Measurements from ENCODE around the gene TCEA2. TPM values are rescaled to one million over a fixed set of nuclear protein-coding genes. Genes with fewer than 3 reads are reported as not detected.

The TCEA2 gene
- total and polyA plus RNA-seq, 2 of the 13 experiments (the other 11 are each of a cell fraction or from before 2014, with no cell fraction given): 28.1 to 33.7 TPM

DNA sequence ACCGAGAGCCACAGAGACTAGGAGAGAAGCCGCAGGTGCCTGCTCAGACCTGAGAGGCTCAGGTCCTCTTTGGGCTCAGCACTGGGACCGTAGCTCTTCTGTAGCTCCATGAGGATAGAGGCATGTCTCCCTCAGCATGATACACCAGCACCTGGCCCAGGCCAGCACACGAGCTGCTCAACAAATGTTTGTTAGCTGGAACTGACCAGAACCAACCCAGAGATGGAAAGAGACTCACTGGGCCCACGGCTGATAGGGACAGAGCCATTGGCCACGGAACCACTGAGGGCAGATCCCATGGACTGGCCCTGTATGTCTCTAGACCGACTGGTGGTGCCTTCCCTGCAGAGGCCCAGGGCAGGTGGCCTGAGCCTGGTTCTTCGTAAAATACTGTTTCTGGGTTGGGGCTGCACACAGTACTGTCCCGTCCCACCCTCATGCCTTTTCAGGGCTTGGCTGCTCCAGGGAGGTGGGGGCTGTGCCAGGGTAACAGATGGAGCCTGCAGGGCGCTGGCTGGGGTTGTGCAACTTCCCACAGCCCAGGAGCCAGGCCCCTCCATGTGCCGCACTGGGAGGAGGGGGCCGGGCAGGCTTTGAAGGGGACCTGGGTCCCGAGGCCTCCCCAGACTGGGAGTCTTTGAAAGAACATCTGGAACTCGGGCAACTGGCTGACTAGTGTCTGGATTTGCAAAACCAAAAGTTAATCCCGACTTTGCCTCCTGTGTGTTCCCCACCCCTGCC, 21.8 kb upstream of the TCEA2 start (continued):
- no peak for TF ChIP-seq CREB1 (IDR thresholded peaks at IDR 0.05)
- no peak for TF ChIP-seq CREB1 (CRISPR knock-in tag; IDR thresholded peaks at IDR 0.05)
- TF ChIP-seq, protein P1, sequence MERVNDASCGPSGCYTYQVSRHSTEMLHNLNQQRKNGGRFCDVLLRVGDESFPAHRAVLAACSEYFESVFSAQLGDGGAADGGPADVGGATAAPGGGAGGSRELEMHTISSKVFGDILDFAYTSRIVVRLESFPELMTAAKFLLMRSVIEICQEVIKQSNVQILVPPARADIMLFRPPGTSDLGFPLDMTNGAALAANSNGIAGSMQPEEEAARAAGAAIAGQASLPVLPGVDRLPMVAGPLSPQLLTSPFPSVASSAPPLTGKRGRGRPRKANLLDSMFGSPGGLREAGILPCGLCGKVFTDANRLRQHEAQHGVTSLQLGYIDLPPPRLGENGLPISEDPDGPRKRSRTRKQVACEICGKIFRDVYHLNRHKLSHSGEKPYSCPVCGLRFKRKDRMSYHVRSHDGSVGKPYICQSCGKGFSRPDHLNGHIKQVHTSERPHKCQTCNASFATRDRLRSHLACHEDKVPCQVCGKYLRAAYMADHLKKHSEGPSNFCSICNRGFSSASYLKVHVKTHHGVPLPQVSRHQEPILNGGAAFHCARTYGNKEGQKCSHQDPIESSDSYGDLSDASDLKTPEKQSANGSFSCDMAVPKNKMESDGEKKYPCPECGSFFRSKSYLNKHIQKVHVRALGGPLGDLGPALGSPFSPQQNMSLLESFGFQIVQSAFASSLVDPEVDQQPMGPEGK (CRISPR knock-in tag; IDR thresholded peaks at IDR 0.05): peak; percentile 99
- TF ChIP-seq KDM2A (CRISPR knock-in tag; IDR thresholded peaks at IDR 0.05; ENCODE audit: borderline replicate concordance, low read depth): peak; percentile 85; the same call in 1 of the 2 replicates
- no peak for TF ChIP-seq ZNF530 (CRISPR knock-in tag; IDR thresholded peaks at IDR 0.05; ENCODE audit: low read depth)
- TF ChIP-seq FUBP1 (CRISPR knock-in tag; IDR thresholded peaks at IDR 0.05; ENCODE audit: borderline replicate concordance): no peak
- no peak for TF ChIP-seq RAD51 (IDR thresholded peaks at IDR 0.05; ENCODE audit: borderline replicate concordance)
- no peak for TF ChIP-seq RNF219 (CRISPR knock-in tag; IDR thresholded peaks at IDR 0.05)
- no peak for TF ChIP-seq ZBTB37 (CRISPR knock-in tag; IDR thresholded peaks at IDR 0.05)
- no peak; the same call in 1 of the 2 replicates for TF ChIP-seq ZFP82 (CRISPR knock-in tag; IDR thresholded peaks at IDR 0.05; ENCODE audit: borderline replicate concordance)
- TF ChIP-seq FOXP1 (IDR thresholded peaks at IDR 0.05): no peak
- no peak for TF ChIP-seq FOXP1 (CRISPR knock-in tag; IDR thresholded peaks at IDR 0.05)
- TF ChIP-seq ZEB1 (IDR thresholded peaks at IDR 0.05; ENCODE audit: insufficient replicate concordance, low read depth): no peak
- TF ChIP-seq BORCS8-MEF2B (CRISPR knock-in tag; IDR thresholded peaks at IDR 0.05): peak; percentile 60
- no peak for TF ChIP-seq ZNF10 (CRISPR knock-in tag; IDR thresholded peaks at IDR 0.05; ENCODE audit: borderline replicate concordance, low read depth)
- TF ChIP-seq FOSL2 (CRISPR knock-in tag; IDR thresholded peaks at IDR 0.05): peak; percentile 61
- TF ChIP-seq ZNF567 (CRISPR knock-in tag; IDR thresholded peaks at IDR 0.05; ENCODE audit: borderline replicate concordance): no peak
- TF ChIP-seq CERS6 (CRISPR knock-in tag; IDR thresholded peaks at IDR 0.05): no peak
- TF ChIP-seq, protein P2, sequence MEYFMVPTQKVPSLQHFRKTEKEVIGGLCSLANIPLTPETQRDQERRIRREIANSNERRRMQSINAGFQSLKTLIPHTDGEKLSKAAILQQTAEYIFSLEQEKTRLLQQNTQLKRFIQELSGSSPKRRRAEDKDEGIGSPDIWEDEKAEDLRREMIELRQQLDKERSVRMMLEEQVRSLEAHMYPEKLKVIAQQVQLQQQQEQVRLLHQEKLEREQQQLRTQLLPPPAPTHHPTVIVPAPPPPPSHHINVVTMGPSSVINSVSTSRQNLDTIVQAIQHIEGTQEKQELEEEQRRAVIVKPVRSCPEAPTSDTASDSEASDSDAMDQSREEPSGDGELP (IDR thresholded peaks at IDR 0.05; ENCODE audit: borderline replicate concordance, low read depth): peak; percentile 81; the same call in 1 of the 2 replicates
- no peak for TF ChIP-seq ZNF124 (CRISPR knock-in tag; IDR thresholded peaks at IDR 0.05)
- TF ChIP-seq ZNF367 (CRISPR knock-in tag; IDR thresholded peaks at IDR 0.05; ENCODE audit: borderline replicate concordance): no peak
